B cell (primary cell): ENCODE results near the gene NSUN5. TPM values are rescaled to one million over a fixed set of nuclear protein-coding genes. Genes with fewer than 3 reads are reported as not detected.

ENCODE experiments used
- ATAC-seq: fragments of 200-7000 bp; cut with Tn5 transposase; one replicate; pipeline ENCODE4 v1.10.0; 2021; ENCODE audit warnings: low read depth, mild to moderate bottlenecking, moderate number of reproducible peaks, moderate library complexity
- CTCF ChIA-PET: fragments of 350-600 bp; sonication (Branson Sonifier 250); formaldehyde crosslinking; loops from one replicate; lab custom pipeline; 2021; ENCODE audit warnings: antibody characterized with exemption, inconsistent platforms; lab: Charles Lee
- POLR2A ChIA-PET: fragments of 350-600 bp; sonication (Branson Sonifier 250); formaldehyde crosslinking; loops from one replicate; lab custom pipeline; 2021; ENCODE audit warnings: antibody characterized with exemption; lab: Charles Lee
- DNase-seq: peaks from one replicate; pipeline ENCODE4 v3.0.0; 2013
- H2AFZ ChIP-seq: 2 replicates; pipeline ENCODE4 v1.6.1; 2012; ENCODE audit warnings: mild to moderate bottlenecking, low read depth, low read length; ENCODE audit not compliant: insufficient read depth, poor library complexity, severe bottlenecking
- H3K27ac ChIP-seq, 2 donors: 1 replicate in 1 of 2; 2 replicates in 1 of 2; pipeline ENCODE4 v1.5.1; 2012 to 2013; ENCODE audit warnings: low read length in 2 of 2, mild to moderate bottlenecking in 2 of 2, moderate library complexity in 1 of 2
- H3K27me3 ChIP-seq, 4 experiments: fragments of 200-600 bp in 1 of 4; sonication (generic) in 1 of 4; replicated peaks in 1 of 4; 1 replicate in 2 of 4; 2 replicates in 2 of 4; pipeline versions ENCODE4 v1.6.1 to v1.7.0; 2013 to 2016; ENCODE audit warnings: low read length in 3 of 4, mild to moderate bottlenecking in 2 of 4, mixed read lengths in 1 of 4, moderate library complexity in 1 of 4; ENCODE audit not compliant: insufficient read depth in 4 of 4, control insufficient read depth in 3 of 4; ENCODE audit errors: control extremely low read depth in 1 of 4
- H3K36me3 ChIP-seq, 2 experiments: replicated peaks in 1 of 2; 1 replicate in 1 of 2; 2 replicates in 1 of 2; pipeline versions ENCODE4 v1.6.1 to v1.7.1; 2013; ENCODE audit warnings: low read length in 1 of 2; ENCODE audit not compliant: insufficient read depth in 2 of 2, control insufficient read depth in 1 of 2; ENCODE audit errors: control extremely low read depth in 1 of 2, extremely low read depth in 1 of 2
- H3K4me1 ChIP-seq, 2 donors: fragments of 200-600 bp in 1 of 2; sonication (generic) in 1 of 2; 1 replicate in 1 of 2; 2 replicates in 1 of 2; pipeline versions ENCODE4 v1.5.1 to v1.6.1; 2013 to 2017; ENCODE audit warnings: low read length in 2 of 2; ENCODE audit not compliant: control insufficient read depth in 2 of 2, insufficient read depth in 2 of 2
- H3K4me2 ChIP-seq: replicated peaks from 2 replicates; pipeline ENCODE3; 2012; ENCODE audit warnings: mild to moderate bottlenecking, low read depth, low read length; ENCODE audit not compliant: poor library complexity, severe bottlenecking
- H3K4me3 ChIP-seq, 5 experiments: fragments of 200-600 bp in 1 of 5; sonication (generic) in 1 of 5; 1 replicate in 3 of 5; 2 replicates in 2 of 5; pipeline versions ENCODE4 v1.5.1 to v1.7.0; 2011 to 2016; ENCODE audit warnings: low read length in 4 of 5, mild to moderate bottlenecking in 4 of 5, low read depth in 2 of 5, control low read depth in 1 of 5, moderate library complexity in 1 of 5; ENCODE audit not compliant: insufficient read depth in 1 of 5; ENCODE audit errors: control extremely low read depth in 1 of 5, extremely low read depth in 1 of 5
- H3K79me2 ChIP-seq: fragments of 200-600 bp; sonication (generic); one replicate; pipeline ENCODE4 v1.6.0; 2016; ENCODE audit warnings: low read length; ENCODE audit not compliant: control insufficient read depth, insufficient read depth
- H3K9ac ChIP-seq: fragments of 200-600 bp; sonication (generic); 2 replicates; pipeline ENCODE4 v1.6.1; 2017; ENCODE audit warnings: mild to moderate bottlenecking, low read length, moderate library complexity
- H3K9me3 ChIP-seq, 3 donors: one replicate each; pipeline versions ENCODE4 v1.6.1 to v1.7.1; 2013; ENCODE audit warnings: low read length in 2 of 3; ENCODE audit not compliant: control insufficient read depth in 2 of 3, insufficient read depth in 1 of 3; ENCODE audit errors: control extremely low read depth in 1 of 3
- H4K20me1 ChIP-seq: 2 replicates; pipeline ENCODE4 v1.6.0; 2012; ENCODE audit warnings: mild to moderate bottlenecking, low read length; ENCODE audit not compliant: insufficient read depth, control insufficient read depth, poor library complexity, severe bottlenecking
- H3K27ac Mint-ChIP-seq: one replicate; pipeline ENCODE4 v1.8.0; 2021; ENCODE audit warnings: mixed read lengths
- H3K27me3 Mint-ChIP-seq: one replicate; pipeline ENCODE4 v1.8.0; 2021; ENCODE audit warnings: mixed read lengths
- H3K4me1 Mint-ChIP-seq: one replicate; pipeline ENCODE4 v1.8.0; 2021; ENCODE audit warnings: mixed read lengths
- H3K4me3 Mint-ChIP-seq: one replicate; pipeline ENCODE4 v1.8.0; 2021; ENCODE audit warnings: mixed read lengths
- H3K9me3 Mint-ChIP-seq: one replicate; pipeline ENCODE4 v1.8.0; 2022; ENCODE audit warnings: mixed read lengths; ENCODE audit not compliant: insufficient read depth
- CTCF ChIP-seq: fragments of 200-600 bp; IDR thresholded peaks from one replicate; pipeline ENCODE4 v1.8.0; 2022; ENCODE audit warnings: antibody characterized with exemption, mild to moderate bottlenecking
- EZH2 ChIP-seq: IDR thresholded peaks from 2 replicates; pipeline ENCODE4 v1.6.1; 2012; ENCODE audit warnings: borderline replicate concordance, low read depth, mild to moderate bottlenecking, moderate library complexity, low read length; ENCODE audit not compliant: insufficient read depth, poor library complexity, severe bottlenecking
- WGBS: methylation state at CpG from one replicate; pipeline ENCODE4 v1.1.5; 2013; ENCODE audit warnings: missing lambda C conversion rate; ENCODE audit not compliant: insufficient coverage; 5-methylcytosine and 5-hydroxymethylcytosine counted together
- intact Hi-C: fragments of 100-400 bp; cut with micrococcal nuclease; formaldehyde crosslinking; loops from one replicate; pipeline ENCODE4 v1.10.0; 2022
- polyA plus RNA-seq: library from polyadenylated mRNA; depleted of rRNA; stranded (reverse); fragments of >200 nt; gene quantifications from 2 replicates; pipeline ENCODE4 v1.2.3, GENCODE V29; 2012
- total RNA-seq, 2 donors: library from RNA; stranded (reverse); fragments of 120-200 nt in 1 of 2; gene quantifications; 1 replicate in 1 of 2; 2 replicates in 1 of 2; pipeline versions ENCODE4 v1.2.3 to v1.2.4, GENCODE V29; 2013 to 2022

Gene NSUN5
- total and polyA plus RNA-seq, 2 donors (not counting 1 experiment from before 2014, with no cell fraction given) = 67.1 to 98.0 TPM

GRCh38 chr7:73350306-73351068, 41.9 kb upstream of the NSUN5 start:
- 95% methylated on average over 5 of the region's 12 CpGs for WGBS
- Histone ChIP-seq H3K9ac (no peak overlapping the region), H4K20me1 (no peaks in the 10 kb centered on the region), H3K27me3 (no peaks in the 10 kb centered on the region), H3K4me1 (no peaks in the 10 kb centered on the region), H3K4me2 (no peak overlapping the region), H3K27ac (no peak overlapping the region), H2AFZ (no peak overlapping the region), H3K9me3 (peaks cover 0 to 4% (median 0%) of the 10 kb centered on the region in 3 donors), H3K79me2 (no peaks in the 10 kb centered on the region), H3K36me3 (no peaks in the 10 kb centered on the region), H3K4me3 (no peak overlapping the region)
- peaks cover 4% of the 10 kb centered on the region for H3K9me3 Mint-ChIP-seq
- H3K4me3 Mint-ChIP-seq = no peak overlapping the region
- TF ChIP-seq EZH2 (no peak), CTCF (no peak)
- intact Hi-C loops = no loop called here
- peaks cover 8% of the 10 kb centered on the region for H3K27me3 Mint-ChIP-seq
- DNase-seq (no peak), ATAC-seq (no peak)
- ChIA-PET CTCF (no interaction called here), POLR2A (no interaction called here)
- no peaks in the 10 kb centered on the region for H3K4me1 Mint-ChIP-seq
- H3K27ac Mint-ChIP-seq = no peak overlapping the region

GRCh38 chr7:73349763-73350162, 41.1 kb upstream of the NSUN5 start:
- Histone ChIP-seq H3K79me2 (no peaks in the 10 kb centered on the region), H4K20me1 (no peaks in the 10 kb centered on the region), H3K4me1 (no peaks in the 10 kb centered on the region), H3K4me3 (no peak overlapping the region), H3K27me3 (no peaks in the 10 kb centered on the region), H3K9me3 (peaks cover 0 to 4% (median 0%) of the 10 kb centered on the region in 3 donors), H3K4me2 (no peak overlapping the region), H3K27ac (no peak overlapping the region), H2AFZ (no peak overlapping the region), H3K36me3 (no peaks in the 10 kb centered on the region), H3K9ac (no peak overlapping the region)
- intact Hi-C loops = no loop called here
- Mint-ChIP-seq H3K27me3 (peaks cover 10% of the 10 kb centered on the region), H3K4me3 (no peak overlapping the region), H3K9me3 (peaks cover 4% of the 10 kb centered on the region), H3K4me1 (no peaks in the 10 kb centered on the region), H3K27ac (no peak overlapping the region)
- WGBS = 86% methylated on average over 4 of the region's 6 CpGs
- POLR2A ChIA-PET = no interaction called here
- CTCF ChIA-PET = no interaction called here
- DNase-seq (no peak), ATAC-seq (no peak)
- no peak for TF ChIP-seq CTCF
- no peak for TF ChIP-seq EZH2
